8988T (cell line): Measurements from ENCODE around the gene TTC22.
A peak's percentile ranks its signal among the peaks of the same experiment; 100 is the strongest.

ENCODE experiments used
- DNase-seq: peaks from one replicate; pipeline ENCODE4 v3.0.0; 2011

TTC22 gene

GRCh38 chr1:54806931-54807611 is 5.9 kb upstream of the TTC22 start:
- no peak for DNase-seq

- DNase-seq = no peak
These were observed 4.9 kb upstream of the TTC22 start for GRCh38 chr1:54805981-54806381.

DNA sequence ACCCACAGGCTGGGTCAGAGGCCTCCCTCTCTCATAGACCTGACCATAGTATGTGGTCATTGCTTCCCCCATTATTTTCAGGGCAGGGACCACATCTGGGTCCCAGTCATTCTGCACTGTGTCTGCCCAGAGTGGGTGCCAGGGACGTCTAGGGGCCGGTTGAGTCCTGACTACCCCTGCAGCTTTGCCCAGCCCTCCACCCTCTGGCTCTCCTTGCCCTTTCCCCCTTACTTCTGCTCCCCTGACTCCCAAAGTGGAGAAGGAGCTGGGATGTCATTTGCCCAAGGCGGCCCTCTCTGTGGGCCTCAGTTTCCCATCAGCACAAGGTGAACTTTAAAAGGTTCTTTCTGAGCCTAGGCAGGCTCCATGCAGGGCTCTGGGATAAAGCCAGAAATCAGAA is 4.3 kb upstream of the TTC22 start:
- DNase-seq = no peak

DNA sequence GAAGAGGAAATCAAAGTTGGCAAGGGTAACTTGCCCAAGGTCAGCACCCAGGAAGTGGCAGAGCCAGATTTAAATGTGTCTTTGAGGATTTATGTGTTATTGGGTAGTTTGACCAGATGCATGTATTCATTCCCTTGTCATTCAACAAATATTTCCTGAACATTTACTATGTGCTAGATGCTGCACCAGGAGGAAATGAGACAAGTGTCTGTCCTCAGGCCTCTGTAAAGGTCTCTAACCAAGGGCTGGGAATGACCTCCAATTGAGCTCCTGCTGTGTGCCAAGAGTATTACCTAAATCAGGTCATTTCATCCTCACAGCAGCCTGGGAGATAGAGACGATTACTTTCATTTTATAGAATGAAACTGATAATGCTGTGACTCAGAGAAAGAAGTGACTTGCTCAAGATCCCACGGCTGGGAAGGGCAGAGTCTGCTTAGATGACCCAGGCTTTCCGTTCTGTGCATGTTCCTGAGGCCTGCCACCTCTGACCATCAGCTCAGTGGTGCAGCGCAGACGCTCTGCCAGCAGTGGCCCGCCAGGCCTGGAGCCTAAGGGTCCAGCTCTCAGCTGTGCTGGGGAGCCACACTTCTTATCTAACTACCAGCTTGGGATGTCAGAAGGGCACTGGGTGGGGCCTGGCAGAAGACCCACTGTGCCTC is 3.5 kb upstream of the TTC22 start:
- DNase-seq = no peak

DNA sequence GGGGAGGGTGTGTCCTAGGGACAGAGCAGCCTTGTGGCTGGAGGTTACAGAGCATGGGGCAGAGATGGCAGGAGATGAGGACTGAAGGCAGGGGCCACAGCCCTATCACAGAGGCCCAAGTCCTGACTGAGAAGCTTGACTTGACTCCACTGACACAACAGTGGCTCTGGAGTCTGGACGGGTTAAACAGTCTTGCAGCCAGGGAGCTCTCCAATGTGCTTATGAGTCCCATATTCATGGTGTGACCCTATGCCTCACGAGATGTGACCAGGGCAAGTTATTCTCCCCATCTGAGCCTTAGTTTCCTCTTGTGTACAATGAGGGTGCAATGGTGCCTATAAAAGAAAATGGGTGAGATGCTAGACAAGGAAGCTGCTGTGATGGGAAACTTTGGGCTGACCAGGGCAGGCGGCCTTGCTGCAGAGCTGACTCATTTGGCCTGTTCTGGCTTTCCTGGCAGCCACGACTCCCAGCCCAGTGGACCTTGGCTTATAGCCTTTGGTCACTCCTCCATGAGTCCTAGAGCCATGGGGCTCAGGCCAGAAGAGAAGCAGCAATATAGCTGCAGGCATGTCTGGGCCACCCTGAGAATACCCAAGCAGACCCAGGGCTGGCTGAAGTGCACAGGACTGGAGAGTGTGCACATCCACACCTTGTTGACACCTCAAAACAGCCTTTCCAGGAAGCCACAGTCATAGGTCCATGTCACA is 2.8 kb upstream of the TTC22 start:
- DNase-seq = no peak

DNA sequence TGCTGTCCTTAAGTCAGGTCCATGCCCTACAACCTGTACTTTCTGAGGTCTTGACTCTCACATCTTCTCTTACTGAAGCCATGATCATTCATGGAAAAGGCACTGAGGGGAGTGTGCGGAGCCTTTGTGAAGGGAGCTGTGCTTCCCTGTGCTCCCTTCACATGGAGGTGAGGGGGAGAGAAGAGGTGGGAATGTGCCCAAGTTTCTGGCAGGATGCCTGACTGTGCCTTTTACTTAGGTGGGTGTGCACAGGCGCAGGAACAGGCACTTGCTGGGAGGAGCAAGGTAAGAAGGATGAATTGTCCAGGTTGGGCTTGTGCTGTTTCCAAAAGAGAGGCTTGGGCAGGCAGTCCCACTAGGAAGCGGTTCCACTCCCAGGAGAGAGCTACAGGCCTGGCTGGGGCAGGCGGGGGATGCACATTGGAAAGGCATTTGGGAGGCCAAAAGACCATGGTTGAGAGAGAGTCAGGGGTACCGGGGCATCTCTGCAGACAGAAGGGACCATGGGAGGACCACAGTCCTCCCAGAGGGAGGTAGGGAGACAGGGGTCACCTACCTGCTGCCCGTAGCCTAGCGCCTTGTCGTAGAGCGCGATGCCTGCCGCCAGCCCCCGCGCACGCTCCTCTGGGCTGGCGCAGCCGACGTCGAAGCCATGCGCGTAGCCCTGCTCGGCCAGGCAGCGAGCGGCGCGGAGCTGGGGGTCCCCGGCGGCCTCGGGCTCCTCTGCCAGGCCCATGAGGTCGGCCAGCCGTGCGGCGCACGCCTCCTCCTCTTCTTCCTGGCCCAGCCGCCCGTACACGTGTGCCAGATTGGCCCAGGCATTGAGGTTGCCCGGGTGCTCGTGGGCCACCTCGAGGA is 853 bp downstream of the TTC22 start:
- no peak for DNase-seq

- no peak for DNase-seq
These were observed 2.1 kb downstream of the TTC22 start for GRCh38 chr1:54798769-54799641.

GRCh38 chr1:54798206-54798605 is 2.9 kb downstream of the TTC22 start:
- DNase-seq = no peak

- DNase-seq = no peak
These were observed 4.2 kb downstream of the TTC22 start for GRCh38 chr1:54796902-54797301.

GRCh38 chr1:54795841-54796468 is 5.2 kb downstream of the TTC22 start:
- DNase-seq = no peak

- DNase-seq = no peak
These were observed 5.8 kb downstream of the TTC22 start for GRCh38 chr1:54795356-54795665.

GRCh38 chr1:54794451-54795355 is 6.4 kb downstream of the TTC22 start:
- no peak for DNase-seq

GRCh38 chr1:54792686-54793282 is 8.3 kb downstream of the TTC22 start:
- no peak for DNase-seq

- DNase-seq = peak; percentile 62
These were observed 9.1 kb downstream of the TTC22 start for GRCh38 chr1:54791880-54792522.

- DNase-seq = no peak
These were observed 12.7 kb downstream of the TTC22 start for GRCh38 chr1:54788459-54788858.

DNA sequence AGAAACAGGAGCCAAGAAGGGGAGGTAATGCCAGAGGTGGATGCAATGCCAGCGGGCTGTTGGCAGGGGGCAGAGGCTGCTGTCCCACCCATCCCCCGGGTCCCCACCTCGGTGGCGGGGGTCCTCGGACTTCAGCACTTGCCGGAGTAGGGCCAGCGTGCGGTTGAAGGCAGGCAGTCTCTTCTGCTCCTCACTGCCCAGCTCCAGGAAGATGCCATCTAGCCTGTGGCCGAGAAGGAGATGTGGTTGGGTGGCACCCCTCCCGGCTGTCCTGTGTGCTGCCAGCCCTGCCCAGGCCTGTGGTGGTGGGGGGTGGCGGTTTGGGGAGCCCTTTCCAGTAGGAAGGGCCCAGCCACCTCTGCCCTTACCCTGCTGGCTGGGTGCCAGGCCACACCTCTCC is 13.5 kb downstream of the TTC22 start:
- no peak for DNase-seq

DNA sequence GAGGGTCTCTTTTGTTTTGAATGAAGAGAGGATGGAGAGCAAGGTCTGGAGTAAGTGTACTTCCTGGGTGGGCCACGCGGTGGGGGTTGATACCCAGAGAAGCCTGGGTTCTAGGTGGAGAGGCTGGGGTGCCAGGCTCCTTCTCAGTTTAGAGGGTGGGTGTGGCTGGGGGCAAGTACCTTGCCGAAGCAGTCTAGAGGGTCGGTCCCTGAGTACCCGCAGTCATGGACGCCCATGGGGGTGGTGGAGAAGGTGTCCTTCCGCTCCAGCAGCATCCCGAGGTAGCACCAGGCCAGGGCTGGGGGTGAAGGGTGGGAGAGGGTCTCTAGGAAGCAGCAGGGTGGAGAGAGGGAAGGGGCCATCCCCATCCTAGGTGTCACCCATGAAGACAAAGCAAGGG is 14.3 kb downstream of the TTC22 start:
- no peak for DNase-seq

DNA sequence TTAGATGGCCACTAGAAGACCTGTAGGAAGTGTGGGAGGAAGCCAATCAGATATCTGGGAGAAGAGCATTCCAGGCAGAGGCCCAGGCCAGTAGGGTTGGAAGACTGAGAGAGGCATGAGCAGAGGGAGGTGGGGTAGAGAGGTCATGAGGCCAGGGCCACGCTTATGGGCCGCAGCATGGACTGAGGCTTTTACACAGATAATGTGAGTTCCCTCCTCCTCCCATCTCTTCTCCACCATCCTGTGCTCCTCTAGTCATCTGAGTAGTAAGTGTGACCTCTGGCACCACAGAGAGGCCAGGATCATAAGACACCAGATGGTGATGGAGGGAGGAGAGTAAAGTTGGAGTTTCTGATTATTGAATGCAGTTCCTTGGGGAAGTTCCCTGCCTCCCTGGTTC is 17.1 kb downstream of the TTC22 start:
- no peak for DNase-seq

DNA sequence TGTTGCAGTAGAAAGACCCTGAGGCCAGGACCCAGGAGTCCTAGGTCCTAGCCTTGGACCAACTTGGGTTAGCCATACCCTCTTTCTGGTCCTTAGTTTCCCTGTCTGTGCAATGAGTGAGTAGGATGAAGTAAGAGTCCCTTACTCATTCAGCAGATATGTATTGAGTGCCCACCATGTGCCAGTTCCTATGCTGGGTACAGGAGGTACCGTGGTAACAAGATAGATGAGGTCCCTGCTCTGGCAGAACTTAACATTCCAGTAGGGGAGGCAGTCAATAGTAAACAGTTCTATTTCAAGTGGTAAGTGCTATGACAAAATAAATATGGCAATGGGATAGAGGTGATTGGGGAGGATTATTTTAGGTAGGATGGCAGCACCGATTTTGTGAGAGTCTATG is 18.5 kb downstream of the TTC22 start:
- DNase-seq = no peak

GRCh38 chr1:54782156-54782555 is 19.0 kb downstream of the TTC22 start:
- DNase-seq = no peak
